Measurements from ENCODE around the gene TP53I11.

- TF ChIP-seq CTCF (IDR thresholded peaks at IDR 0.05) = no peak
- no peak for TF ChIP-seq POLR2A (IDR thresholded peaks at IDR 0.05)
Observed at GRCh38 chr11:44899959-44900358, 50.7 kb downstream of the TP53I11 start.

All from body of pancreas (tissue), 4 donors.